Stimulated activated CD8-positive, alpha-beta memory T cell treated with anti-CD3 and anti-CD28 coated beads, Interleukin-2, amount 100 ng/mL, for 48 hours (primary cell): ENCODE data around the gene PDCD2L.
"Not testable (repeated sequence)": the region's sequence is repeated elsewhere in the genome, so short reads cannot be mapped to it uniquely, and the experiment has no call there.

Experiments used
- DNase-seq, 2 donors: peaks; one replicate each; pipeline ENCODE4 v3.0.0-alpha.2; 2020; ENCODE audit warnings: low read depth in 2 of 2

Gene PDCD2L

GRCh38 chr19:34404109-34404909 lies at the start of gene PDCD2L:
Gene PDCD2L (plus strand): TSS chr19:34404399. CDS start chr19:34404431, 32 bp downstream.
- DNase-seq = peak; percentile 89 to 90

GRCh38 chr19:34355201-34355600 lies 49.0 kb upstream of the PDCD2L start:
- no peak for DNase-seq

- no peak for DNase-seq
These were observed 47.3 kb upstream of the PDCD2L start for GRCh38 chr19:34356875-34357274.

- DNase-seq = no peak
These were observed 46.8 kb upstream of the PDCD2L start for GRCh38 chr19:34357431-34357830.

GRCh38 chr19:34359140-34359953 lies 44.9 kb upstream of the PDCD2L start:
- peak; percentile 98 for DNase-seq

GRCh38 chr19:34359954-34360315 lies 44.3 kb upstream of the PDCD2L start:
- no peak for DNase-seq

GRCh38 chr19:34360354-34360909 lies 43.8 kb upstream of the PDCD2L start:
- DNase-seq = no peak

- no peak for DNase-seq
These were observed 41.5 kb upstream of the PDCD2L start for GRCh38 chr19:34362679-34363069.

GRCh38 chr19:34363094-34363493 lies 41.1 kb upstream of the PDCD2L start:
- DNase-seq = no peak

- DNase-seq = no peak
These were observed 40.3 kb upstream of the PDCD2L start for GRCh38 chr19:34363930-34364329.

- DNase-seq = no peak
These were observed 39.8 kb upstream of the PDCD2L start for GRCh38 chr19:34364462-34364829.

GRCh38 chr19:34364830-34365462 lies 39.3 kb upstream of the PDCD2L start, which contains the start of gene GPI:
Gene GPI (plus strand): TSS chr19:34365196. CDS start chr19:34365267, 71 bp downstream.
- DNase-seq = peak; percentile 67 to 71

GRCh38 chr19:34365463-34366401 lies 38.5 kb upstream of the PDCD2L start:
- DNase-seq = no peak

GRCh38 chr19:34366738-34367623 lies 37.2 kb upstream of the PDCD2L start:
- DNase-seq = no peak

GRCh38 chr19:34367624-34367957 lies 36.6 kb upstream of the PDCD2L start:
- DNase-seq = no peak

GRCh38 chr19:34368338-34368737 lies 35.9 kb upstream of the PDCD2L start:
- no peak for DNase-seq

- DNase-seq = not testable (repeated sequence)
These were observed 35.0 kb upstream of the PDCD2L start for GRCh38 chr19:34369166-34369565.

GRCh38 chr19:34370117-34370516 lies 34.1 kb upstream of the PDCD2L start:
- no peak for DNase-seq

GRCh38 chr19:34370983-34371382 lies 33.2 kb upstream of the PDCD2L start:
- no peak for DNase-seq
